ENCODE measurements around the gene SUCLG1.

Gene SUCLG1

GRCh38 chr2:84460670-84461069 is 1.6 kb upstream of the SUCLG1 start:
- DNase-seq: no peak

- no peak for DNase-seq
Measured at GRCh38 chr2:84459944-84460429, 907 bp upstream of the SUCLG1 start.

- no peak for DNase-seq
Measured at GRCh38 chr2:84458551-84459017, 496 bp downstream of the SUCLG1 start.

- no peak for DNase-seq
Measured at GRCh38 chr2:84457686-84458085, 1.4 kb downstream of the SUCLG1 start.

GRCh38 chr2:84456156-84456555 is 2.9 kb downstream of the SUCLG1 start:
- no peak for DNase-seq

GRCh38 chr2:84454581-84454980 is 4.5 kb downstream of the SUCLG1 start:
- no peak for DNase-seq

- DNase-seq: no peak
Measured at GRCh38 chr2:84452624-84453023, 6.5 kb downstream of the SUCLG1 start.

GRCh38 chr2:84451579-84451978 is 7.5 kb downstream of the SUCLG1 start:
- DNase-seq: no peak

- DNase-seq: no peak
Measured at GRCh38 chr2:84450288-84451227, 8.5 kb downstream of the SUCLG1 start.

- no peak for DNase-seq
Measured at GRCh38 chr2:84449711-84450110, 9.4 kb downstream of the SUCLG1 start.

GRCh38 chr2:84449055-84449454 is 10.0 kb downstream of the SUCLG1 start:
- DNase-seq: no peak

- DNase-seq: no peak
Measured at GRCh38 chr2:84443477-84443876, 15.6 kb downstream of the SUCLG1 start.

- no peak for DNase-seq
Measured at GRCh38 chr2:84442888-84443287, 16.2 kb downstream of the SUCLG1 start.

GRCh38 chr2:84441505-84441904 is 17.6 kb downstream of the SUCLG1 start:
- no peak for DNase-seq

GRCh38 chr2:84441036-84441435 is 18.0 kb downstream of the SUCLG1 start:
- no peak for DNase-seq

- no peak for DNase-seq
Measured at GRCh38 chr2:84435345-84436025, 23.6 kb downstream of the SUCLG1 start.

GRCh38 chr2:84429328-84429727 is 29.8 kb downstream of the SUCLG1 start:
- DNase-seq: no peak

- DNase-seq: no peak
Measured at GRCh38 chr2:84427235-84428138, 31.6 kb downstream of the SUCLG1 start.

- no peak for DNase-seq
Measured at GRCh38 chr2:84425310-84425709, 33.8 kb downstream of the SUCLG1 start.

- peak in 1 of 2 experiments; percentile 26 for DNase-seq
Measured at GRCh38 chr2:84424152-84424551, 34.9 kb downstream of the SUCLG1 start.

GRCh38 chr2:84421791-84422190 is 37.3 kb downstream of the SUCLG1 start:
- no peak for DNase-seq

- no peak for DNase-seq
Measured at GRCh38 chr2:84421197-84421596, 37.9 kb downstream of the SUCLG1 start.
